Vagina (tissue), 2 donors: ENCODE data around the gene CYP19A1.

Experiments
- CTCF ChIP-seq, 3 experiments: fragments of 450-650 bp in 2 of 3; fragments of 200-600 bp in 1 of 3; sonication (generic) in 1 of 3; IDR thresholded peaks; one replicate each; pipeline ENCODE4 v1.5.1; 2017 to 2019; ENCODE audit warnings: antibody characterized with exemption in 3 of 3, mild to moderate bottlenecking in 2 of 3, moderate library complexity in 2 of 3
- POLR2AphosphoS5 ChIP-seq, 2 donors: sonication (generic); formaldehyde crosslinking; IDR thresholded peaks; one replicate each; pipeline ENCODE4 v1.9.0; 2017; ENCODE audit warnings: antibody characterized with exemption in 2 of 2, mild to moderate bottlenecking in 2 of 2, low read depth in 1 of 2; ENCODE audit not compliant: insufficient read depth in 1 of 2

GRCh38 chr15:51163843-51164242 is 174.6 kb downstream of the CYP19A1 start:
- no peak for TF ChIP-seq CTCF (IDR thresholded peaks at IDR 0.05)
- no peak for TF ChIP-seq POLR2AphosphoS5 (IDR thresholded peaks at IDR 0.05; ENCODE audit: insufficient read depth in 1 of 2, low read depth in 1 of 2)
